ENCODE data around the gene CTRB2.

- no peak for TF ChIP-seq REST (IDR thresholded peaks at IDR 0.05; ENCODE audit: insufficient read depth in 1 of 2, low read depth in 2 of 2, low read length in 2 of 2)
- TF ChIP-seq TAF1 (IDR thresholded peaks at IDR 0.05; ENCODE audit: borderline replicate concordance, insufficient read depth, low read length), result no peak
- TF ChIP-seq POLR2AphosphoS5 (IDR thresholded peaks at IDR 0.05; ENCODE audit: low read depth, low read length), result no peak
Measured at GRCh38 chr16:75239542-75240122, 32.7 kb upstream of the CTRB2 start.

All from PFSK-1 (cell line).